Measurements from ENCODE around the gene SRCAP. TPM values are rescaled to one million over a fixed set of nuclear protein-coding genes. Genes with fewer than 3 reads are reported as not detected.

SRCAP gene
- total RNA-seq, 4 donors from 2014 or later = 43.8 to 135 (median 71.3) TPM

- intact Hi-C loops (cut with DNase I; ENCODE audit: low total_unique reads) (no loop called here), in situ Hi-C loops (cut with MboI; ENCODE audit: low pct_ligation_motif_present in 1 of 4, low pct_unique_long_range_greater_than_20kb in 1 of 4, low sequenced_read_pairs in 3 of 4) (no loop called here)
- Histone ChIP-seq H3K4me1 (peaks cover 29 to 59% (median 53%) of the 10 kb centered on the region in 4 donors), H3K4me3 (peak overlapping the region; percentile 73 to 99 (median 95)), H3K36me3 (peaks cover 0 to 37% (median 19%) of the 10 kb centered on the region in 4 donors), H3K27me3 (no peaks in the 10 kb centered on the region), H3K27ac (peak overlapping the region; percentile 96 to 100 (median 99)), H3K9me3 (no peaks in the 10 kb centered on the region)
- WGBS, 2 donors (ENCODE audit: low coverage in 1 of 2) = 0% methylated on average over 5 to 27 of the region's 64 CpGs
- DNase-seq = no peak
- TF ChIP-seq CTCF (IDR thresholded peaks at IDR 0.05) = peak in 2 of 5 experiments; percentile 7 to 26
- no peak for TF ChIP-seq EP300 (IDR thresholded peaks at IDR 0.05; ENCODE audit: low read depth)
- peak in 1 of 3 donors; percentile 1 for TF ChIP-seq POLR2AphosphoS5 (IDR thresholded peaks at IDR 0.05)
- TF ChIP-seq POLR2A (IDR thresholded peaks at IDR 0.05) = no peak
These were observed 40.1 kb upstream of the SRCAP start for GRCh38 chr16:30658731-30659506.

GRCh38 chr16:30659507-30660423 lies 39.2 kb upstream of the SRCAP start:
- Histone ChIP-seq H3K9me3 (no peaks in the 10 kb centered on the region), H3K27me3 (no peaks in the 10 kb centered on the region), H3K27ac (peak overlapping the region; percentile 96 to 100 (median 99)), H3K4me1 (peaks cover 29 to 59% (median 54%) of the 10 kb centered on the region in 4 donors), H3K4me3 (peak overlapping the region; percentile 73 to 99 (median 95)), H3K36me3 (peaks cover 0 to 37% (median 18%) of the 10 kb centered on the region in 4 donors)
- intact Hi-C loops (cut with DNase I; ENCODE audit: low total_unique reads) (no loop called here), in situ Hi-C loops (cut with MboI; ENCODE audit: low pct_ligation_motif_present in 1 of 4, low pct_unique_long_range_greater_than_20kb in 1 of 4, low sequenced_read_pairs in 3 of 4) (no loop called here)
- TF ChIP-seq EP300 (IDR thresholded peaks at IDR 0.05; ENCODE audit: low read depth) (no peak), CTCF (IDR thresholded peaks at IDR 0.05) (peak in 1 of 5 experiments; percentile 17), POLR2AphosphoS5 (IDR thresholded peaks at IDR 0.05) (no peak), POLR2A (IDR thresholded peaks at IDR 0.05) (peak; percentile 6)
- WGBS, 2 donors (ENCODE audit: low coverage in 1 of 2) = 1 to 10% methylated on average over 2 to 42 of the region's 84 CpGs
- DNase-seq = peak; percentile 46

GRCh38 chr16:30660424-30661261 lies 38.3 kb upstream of the SRCAP start:
- Histone ChIP-seq H3K27ac (peak overlapping the region; percentile 96 to 100 (median 99)), H3K27me3 (no peaks in the 10 kb centered on the region), H3K4me3 (peak overlapping the region; percentile 73 to 99 (median 95)), H3K36me3 (peaks cover 0 to 38% (median 18%) of the 10 kb centered on the region in 4 donors), H3K9me3 (no peaks in the 10 kb centered on the region), H3K4me1 (peaks cover 29 to 59% (median 54%) of the 10 kb centered on the region in 4 donors)
- intact Hi-C loops (cut with DNase I; ENCODE audit: low total_unique reads) = no loop called here
- WGBS, 2 donors (ENCODE audit: low coverage in 1 of 2) = 8 to 21% methylated on average over 6 to 21 of the region's 21 CpGs
- in situ Hi-C loops (cut with MboI; ENCODE audit: low pct_ligation_motif_present in 1 of 4, low pct_unique_long_range_greater_than_20kb in 1 of 4, low sequenced_read_pairs in 3 of 4) = no loop called here
- TF ChIP-seq EP300 (IDR thresholded peaks at IDR 0.05; ENCODE audit: low read depth) (no peak), POLR2A (IDR thresholded peaks at IDR 0.05) (peak; percentile 94), POLR2AphosphoS5 (IDR thresholded peaks at IDR 0.05) (peak; percentile 68 to 93 (median 89)), CTCF (IDR thresholded peaks at IDR 0.05) (no peak)
- DNase-seq = peak; percentile 87

All from transverse colon (tissue), 4 donors.